H1 (cell line): ENCODE measurements around the gene ANP32A. TPM values are rescaled to one million over a fixed set of nuclear protein-coding genes. Genes with fewer than 3 reads are reported as not detected.

Experiments
- CTCF ChIA-PET: fragments of 300-600 bp; sonication (Branson Sonifier 250); formaldehyde crosslinking; loops from one replicate; lab custom pipeline; 2021; ENCODE audit not compliant: partially characterized antibody; lab: Charles Lee
- POLR2A ChIA-PET: fragments of 300-600 bp; sonication (Branson Sonifier 250); formaldehyde crosslinking; loops from one replicate; lab custom pipeline; 2021; ENCODE audit warnings: inconsistent platforms; ENCODE audit not compliant: partially characterized antibody; lab: Charles Lee
- DNase-seq, 2 experiments: peaks; one replicate each; pipeline versions ENCODE4 v3.0.0 to v3.0.0-alpha.2; 2010 to 2022; ENCODE audit warnings: low spot score in 2 of 2, low read depth in 1 of 2, mixed read lengths in 1 of 2
- FAIRE-seq: peaks from 2 replicates; lab custom pipeline; 2011; peaks lifted over from hg19 to GRCh38; lab: Jason Lieb, UNC
- H2AFZ ChIP-seq: 2 replicates; pipeline ENCODE4 v1.8.1; 2012; ENCODE audit warnings: low read length, inconsistent platforms
- H2AK5ac ChIP-seq: 2 replicates; pipeline ENCODE4 v1.6.1; 2013; ENCODE audit warnings: low read depth, low read length
- H2BK120ac ChIP-seq: replicated peaks from 2 replicates; pipeline ENCODE3; 2013; ENCODE audit warnings: low read depth, low read length, inconsistent platforms
- H2BK12ac ChIP-seq: 2 replicates; pipeline ENCODE4 v1.6.1; 2013; ENCODE audit warnings: low read depth, low read length
- H2BK15ac ChIP-seq: 2 replicates; pipeline ENCODE4 v1.6.1; 2013; ENCODE audit warnings: low read length
- H2BK20ac ChIP-seq: 2 replicates; pipeline ENCODE4 v1.6.1; 2013; ENCODE audit warnings: low read length
- H2BK5ac ChIP-seq: 2 replicates; pipeline ENCODE4 v1.6.1; 2013; ENCODE audit warnings: low read depth, low read length
- H3K14ac ChIP-seq: 2 replicates; pipeline ENCODE4 v1.6.1; 2013; ENCODE audit warnings: inconsistent platforms; ENCODE audit not compliant: insufficient read length
- H3K18ac ChIP-seq: 2 replicates; pipeline ENCODE4 v1.6.1; 2013; ENCODE audit warnings: low read length; ENCODE audit errors: extremely low read depth
- H3K23ac ChIP-seq: 2 replicates; pipeline ENCODE4 v1.6.1; 2013; ENCODE audit warnings: inconsistent platforms; ENCODE audit not compliant: insufficient read length
- H3K23me2 ChIP-seq: 2 replicates; pipeline ENCODE4 v1.6.1; 2013; ENCODE audit warnings: low read depth, low read length
- H3K27ac ChIP-seq: 2 replicates; pipeline ENCODE4 v1.6.1; 2011; ENCODE audit warnings: low read depth, low read length, inconsistent platforms
- H3K27me3 ChIP-seq, 4 experiments: replicated peaks in 1 of 4; 1 replicate in 1 of 4; 2 replicates in 3 of 4; pipeline versions ENCODE4 v1.6.1 to v1.8.1; 2011 to 2013; ENCODE audit warnings: low read length in 3 of 4, mild to moderate bottlenecking in 3 of 4, inconsistent platforms in 2 of 4, mixed read lengths in 2 of 4, moderate library complexity in 1 of 4; ENCODE audit not compliant: control insufficient read depth in 3 of 4, insufficient read depth in 3 of 4; ENCODE audit errors: extremely low read depth in 1 of 4
- H3K36me3 ChIP-seq, 4 experiments: 2 replicates each; pipeline versions ENCODE4 v1.6.1 to v1.8.1; 2011 to 2013; ENCODE audit warnings: mild to moderate bottlenecking in 4 of 4, low read length in 3 of 4, moderate library complexity in 2 of 4, control low read depth in 1 of 4, inconsistent platforms in 1 of 4; ENCODE audit not compliant: insufficient read depth in 4 of 4, control insufficient read depth in 2 of 4
- H3K4ac ChIP-seq: replicated peaks from 2 replicates; pipeline ENCODE3; 2013; ENCODE audit warnings: low read length, low read depth, mixed read lengths, inconsistent platforms; ENCODE audit not compliant: insufficient read length
- H3K4me1 ChIP-seq, 4 experiments: replicated peaks in 1 of 4; 1 replicate in 1 of 4; 2 replicates in 3 of 4; pipeline versions ENCODE4 v1.6.1 to v1.8.1; 2011 to 2013; ENCODE audit warnings: low read length in 3 of 4, inconsistent platforms in 2 of 4, mixed read lengths in 1 of 4; ENCODE audit not compliant: insufficient read depth in 4 of 4, control insufficient read depth in 3 of 4
- H3K4me2 ChIP-seq, 2 experiments: 2 replicates each; pipeline versions ENCODE4 v1.6.1 to v1.8.1; 2011 to 2013; ENCODE audit warnings: low read depth in 2 of 2, low read length in 2 of 2, control low read depth in 1 of 2, inconsistent platforms in 1 of 2, mild to moderate bottlenecking in 1 of 2; ENCODE audit not compliant: insufficient read depth in 1 of 2
- H3K4me3 ChIP-seq, 4 experiments: fragments of 200-600, 300-600 bp in 1 of 4; sonication (generic), shearing (Covaris generic), sonication (Bioruptor Twin) in 1 of 4; 2 replicates each; pipeline versions ENCODE4 v1.5.1 to v1.8.1; 2011 to 2016; ENCODE audit warnings: low read length in 4 of 4, low read depth in 3 of 4, control low read depth in 2 of 4, inconsistent platforms in 2 of 4, mild to moderate bottlenecking in 2 of 4, mixed read lengths in 1 of 4, moderate library complexity in 1 of 4; ENCODE audit not compliant: insufficient read depth in 2 of 4; ENCODE audit errors: extremely low read depth in 1 of 4
- H3K56ac ChIP-seq: replicated peaks from 2 replicates; pipeline ENCODE3; 2013; ENCODE audit warnings: low read depth, mild to moderate bottlenecking, mixed read lengths, low read length, inconsistent platforms; ENCODE audit not compliant: insufficient read length
- H3K79me1 ChIP-seq: 2 replicates; pipeline ENCODE4 v1.6.1; 2013; ENCODE audit warnings: low read depth, low read length, control low read depth
- H3K79me2 ChIP-seq, 2 experiments: 2 replicates each; pipeline versions ENCODE4 v1.6.1 to v1.8.1; 2012 to 2013; ENCODE audit warnings: low read length in 2 of 2, mild to moderate bottlenecking in 2 of 2, inconsistent platforms in 1 of 2; ENCODE audit not compliant: insufficient read depth in 2 of 2, control insufficient read depth in 1 of 2
- H3K9ac ChIP-seq, 4 experiments: replicated peaks in 1 of 4; 1 replicate in 1 of 4; 2 replicates in 3 of 4; pipeline versions ENCODE4 v1.6.1 to v1.8.1; 2011 to 2013; ENCODE audit warnings: low read depth in 3 of 4, low read length in 3 of 4, control low read depth in 2 of 4, mild to moderate bottlenecking in 2 of 4, moderate library complexity in 2 of 4, inconsistent platforms in 1 of 4; ENCODE audit errors: extremely low read depth in 1 of 4
- H3K9me3 ChIP-seq, 2 experiments: 2 replicates each; pipeline versions ENCODE4 v1.6.1 to v1.8.1; 2012 to 2013; ENCODE audit warnings: mild to moderate bottlenecking in 2 of 2, moderate library complexity in 2 of 2, control low read depth in 1 of 2, inconsistent platforms in 1 of 2, low read depth in 1 of 2, low read length in 1 of 2, mixed read lengths in 1 of 2; ENCODE audit not compliant: insufficient read depth in 2 of 2
- H4K20me1 ChIP-seq, 2 experiments: replicated peaks in 1 of 2; 2 replicates each; pipeline versions ENCODE3 to v1.8.1; 2011 to 2013; ENCODE audit warnings: inconsistent platforms in 2 of 2, low read length in 2 of 2, mild to moderate bottlenecking in 1 of 2; ENCODE audit not compliant: insufficient read depth in 2 of 2, control insufficient read depth in 1 of 2
- H4K5ac ChIP-seq: 2 replicates; pipeline ENCODE4 v1.6.1; 2013; ENCODE audit warnings: low read length, low read depth, mixed read lengths, inconsistent platforms; ENCODE audit not compliant: insufficient read length
- H4K8ac ChIP-seq: 2 replicates; pipeline ENCODE4 v1.8.0; 2013; ENCODE audit warnings: mild to moderate bottlenecking, moderate library complexity, low read length, inconsistent platforms; ENCODE audit not compliant: insufficient read depth; ENCODE audit errors: extremely low read depth
- H4K91ac ChIP-seq: replicated peaks from 2 replicates; pipeline ENCODE3; 2013; ENCODE audit warnings: low read length, mixed read lengths, inconsistent platforms; ENCODE audit not compliant: insufficient read length
- ASH2L ChIP-seq: fragments of 200-600, 300-600 bp; sonication (generic); IDR thresholded peaks from one replicate; pipeline ENCODE4 v1.7.1; 2017; ENCODE audit warnings: low read length
- CHD1 ChIP-seq: IDR thresholded peaks from 2 replicates; pipeline ENCODE4 v1.6.1; 2012; ENCODE audit warnings: low read depth, low read length, improper control_type of control experiment
- GTF2F1 ChIP-seq: IDR thresholded peaks from 2 replicates; pipeline ENCODE4 v1.6.1; 2012; ENCODE audit warnings: low read depth, low read length, improper control_type of control experiment, borderline replicate concordance
- HDAC6 ChIP-seq: IDR thresholded peaks from one replicate; pipeline ENCODE4 v1.7.1; 2012; ENCODE audit warnings: low read depth, mild to moderate bottlenecking, inconsistent platforms, low read length, moderate library complexity
- JUND ChIP-seq: IDR thresholded peaks from 2 replicates; pipeline ENCODE4 v1.6.1; 2011; ENCODE audit warnings: mild to moderate bottlenecking, improper control_type of control experiment, low read length
- KDM5A ChIP-seq: fragments of 200-600 bp; IDR thresholded peaks from 2 replicates; pipeline ENCODE4 v1.7.1; 2012; ENCODE audit warnings: mild to moderate bottlenecking, low read length, inconsistent platforms, mixed read lengths
- NANOG ChIP-seq: IDR thresholded peaks from 2 replicates; pipeline ENCODE4 v1.6.1; 2011; ENCODE audit warnings: low read length, low read depth, mild to moderate bottlenecking, inconsistent platforms; ENCODE audit not compliant: insufficient read depth, poor library complexity, severe bottlenecking
- NRF1 ChIP-seq: IDR thresholded peaks from 2 replicates; pipeline ENCODE4 v1.6.1; 2011; ENCODE audit warnings: mild to moderate bottlenecking, low read depth, low read length, improper control_type of control experiment
- RFX5 ChIP-seq: IDR thresholded peaks from 2 replicates; pipeline ENCODE4 v1.6.1; 2011; ENCODE audit warnings: low read depth, low read length, improper control_type of control experiment, borderline replicate concordance
- SIN3A ChIP-seq, 2 experiments: IDR thresholded peaks in 1 of 2; conservative IDR thresholded peaks in 1 of 2; 2 replicates each; pipeline ENCODE4 v1.6.1; 2011 to 2012; ENCODE audit warnings: low read length in 2 of 2, improper control_type of control experiment in 1 of 2, low read depth in 1 of 2, mild to moderate bottlenecking in 1 of 2
- SP1 ChIP-seq: IDR thresholded peaks from 2 replicates; pipeline ENCODE4 v1.6.1; 2011; ENCODE audit warnings: low read depth, low read length
- SUZ12 ChIP-seq: fragments of 200-600 bp; sonication (generic); IDR thresholded peaks from 2 replicates; pipeline ENCODE4 v1.6.1; 2012; ENCODE audit warnings: mild to moderate bottlenecking, inconsistent platforms, low read length, moderate library complexity, mixed read lengths
- WGBS, 2 experiments: shearing (Covaris generic) in 1 of 2; methylation state at CpG; one replicate each; pipeline versions ENCODE4 v1.1.6 to v1.1.7; 2013 to 2015; ENCODE audit warnings: low lambda C conversion rate in 2 of 2, mixed read lengths in 2 of 2, inconsistent platforms in 1 of 2, low coverage in 1 of 2, missing lambda C conversion rate in 1 of 2; ENCODE audit not compliant: insufficient replicate concordance in 2 of 2, insufficient coverage in 1 of 2, insufficient read length in 1 of 2; ENCODE audit errors: extremely low coverage in 1 of 2, missing lambda C conversion rate in 1 of 2; 5-methylcytosine and 5-hydroxymethylcytosine counted together
- polyA plus RNA-seq, 7 experiments: library from polyadenylated mRNA; depleted of rRNA in 3 of 7; stranded (reverse) in 5 of 7; unstranded in 2 of 7; fragments of >200 nt in 5 of 7; fragments of 200-250 nt in 2 of 7; gene quantifications; 1 replicate in 5 of 7; 2 replicates in 1 of 7; 4 replicates in 1 of 7; pipeline versions ENCODE4 v1.2.1 to v1.2.3, GENCODE V29; 2011 to 2013; ENCODE audit warnings: missing spikeins in 2 of 7, mixed read lengths in 2 of 7
- total RNA-seq: library from RNA; stranded (reverse); fragmentation: NEBNext Ultra II Directional; extraction: Animal tissue kit (Norgen Biotek cat#: 25700); gene quantifications from 2 replicates; pipeline ENCODE4 v1.2.1, GENCODE V29; 2021

The ANP32A gene
- total and polyA plus RNA-seq, 2 of the 8 experiments (the other 6 are each of a cell fraction or from before 2014, with no cell fraction given): 70.8 to 295 TPM

DNA sequence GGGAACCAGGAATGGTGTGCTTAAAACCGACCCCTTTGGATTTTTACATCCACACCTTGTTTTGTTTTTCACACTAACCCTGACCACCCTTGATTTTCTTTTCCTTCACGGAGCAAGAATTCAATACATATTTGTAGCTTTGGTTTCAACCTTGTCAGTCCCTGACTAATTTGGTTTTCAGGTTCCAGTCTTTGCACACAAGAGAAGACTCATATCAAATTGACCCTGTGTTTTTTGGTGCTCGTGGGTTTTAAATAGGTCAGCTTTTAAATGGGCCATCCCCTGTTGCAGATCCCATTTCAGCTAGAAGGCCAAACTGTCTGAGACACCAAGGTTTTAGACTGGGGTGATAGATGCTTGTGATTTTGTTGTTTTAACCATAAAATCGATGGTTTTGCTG, 26.4 kb downstream of the ANP32A start:
- H3K27ac ChIP-seq: no peak overlapping the region
- peaks cover 31% of the 10 kb centered on the region for H3K79me1 ChIP-seq
- no peaks in the 10 kb centered on the region; a peak in 1 of 7 replicates for H3K27me3 ChIP-seq

More for the DNA sequence above, 26.4 kb downstream of the ANP32A start:
- Histone ChIP-seq H2BK120ac (no peak overlapping the region), H3K23me2 (peaks cover 3% of the 10 kb centered on the region; the same call in 1 of the 2 replicates), H2BK20ac (no peak overlapping the region), H3K4me1 (peaks cover 31 to 62% (median 48%) of the 10 kb centered on the region in 4 experiments), H4K8ac (no peak overlapping the region), H3K18ac (no peak overlapping the region), H3K9me3 (no peaks in the 10 kb centered on the region), H2BK15ac (no peak overlapping the region), H3K4me3 (no peak overlapping the region), H2BK5ac (no peak overlapping the region), H3K14ac (no peak overlapping the region), H3K9ac (no peak overlapping the region), H3K79me2 (peaks cover 8 to 96% of the 10 kb centered on the region in 2 experiments; a peak in 3 of 4 replicates), H3K36me3 (peaks cover 0 to 2% (median 0%) of the 10 kb centered on the region in 4 experiments; a peak in 1 of 8 replicates), H3K56ac (no peak overlapping the region), H3K4ac (no peak overlapping the region), H3K23ac (no peak overlapping the region), H2AK5ac (no peak overlapping the region; the same call in 1 of the 2 replicates), H4K20me1 (peaks cover 46 to 65% of the 10 kb centered on the region in 2 experiments), H2AFZ (no peak overlapping the region), H3K4me2 (no peak overlapping the region), H2BK12ac (0 out of 2 replicates have a peak overlapping the region, but pooled peaks have one; percentile 11), H4K91ac (no peak overlapping the region), H4K5ac (no peak overlapping the region)
- DNase-seq: no peak
- WGBS, 2 experiments: 84% methylated on average over 4 of the region's 4 CpGs; no CpG with 5 or more reads in 1 of the 2 experiments
- FAIRE-seq: no peak
- ChIA-PET POLR2A (interaction anchor here (0.6 to 4.0 kb wide), 7 partner anchors 10 to 28 kb away, joined by 3 to 54 read pairs (median 5); no protein-coding TSS in a partner anchor), CTCF (interaction anchor here (0.8 to 3.9 kb wide), 12 partner anchors 10 to 184 kb away, joined by 3 to 21 read pairs (median 4); no protein-coding TSS in a partner anchor)
- TF ChIP-seq KDM5A: no peak
- no peak for TF ChIP-seq RFX5
- TF ChIP-seq SIN3A (conservative IDR thresholded peaks at IDR 0.05 in 1 of 2, IDR thresholded peaks at IDR 0.05 in 1 of 2; ENCODE audit: low read depth in 1 of 2, low read length in 2 of 2): no peak
- TF ChIP-seq SP1: no peak
- TF ChIP-seq NANOG: no peak
- TF ChIP-seq CHD1: no peak
- no peak for TF ChIP-seq JUND
- TF ChIP-seq ASH2L: no peak
- TF ChIP-seq NRF1: no peak
- no peak for TF ChIP-seq GTF2F1
- TF ChIP-seq HDAC6: no peak
- no peak for TF ChIP-seq SUZ12
